ENCODE results near the gene ANO1.
"Not testable (repeated sequence)": the region's sequence is repeated elsewhere in the genome, so short reads cannot be mapped to it uniquely, and the experiment has no call there.

Gene ANO1

GRCh38 chr11:70078095-70078780 lies at the start of gene ANO1:
TSS of gene ANO1 (plus strand) at chr11:70078317. CDS start at chr11:70078607, 290 bp downstream.
- DNase-seq = no peak

- DNase-seq = no peak
These were observed 48.8 kb upstream of the ANO1 start for GRCh38 chr11:70029115-70029860.

GRCh38 chr11:70029861-70030380 lies 48.2 kb upstream of the ANO1 start:
- DNase-seq = no peak

GRCh38 chr11:70030412-70030811 lies 47.7 kb upstream of the ANO1 start:
- DNase-seq = no peak

- DNase-seq = no peak
These were observed 46.3 kb upstream of the ANO1 start for GRCh38 chr11:70031631-70032469.

GRCh38 chr11:70032470-70032795 lies 45.7 kb upstream of the ANO1 start:
- DNase-seq = no peak

GRCh38 chr11:70032943-70033710 lies 45.0 kb upstream of the ANO1 start:
- no peak for DNase-seq

GRCh38 chr11:70033711-70034070 lies 44.4 kb upstream of the ANO1 start:
- DNase-seq = no peak

- DNase-seq = no peak
These were observed 43.3 kb upstream of the ANO1 start for GRCh38 chr11:70034740-70035365.

GRCh38 chr11:70035665-70036064 lies 42.5 kb upstream of the ANO1 start:
- not testable (repeated sequence) for DNase-seq

GRCh38 chr11:70036971-70037882 lies 40.9 kb upstream of the ANO1 start:
- DNase-seq = no peak

- DNase-seq = no peak
These were observed 39.9 kb upstream of the ANO1 start for GRCh38 chr11:70038034-70038834.

- DNase-seq = no peak
These were observed 37.7 kb upstream of the ANO1 start for GRCh38 chr11:70040452-70040851.

- DNase-seq = no peak
These were observed 37.1 kb upstream of the ANO1 start for GRCh38 chr11:70040869-70041501.

- DNase-seq = no peak
These were observed 34.6 kb upstream of the ANO1 start for GRCh38 chr11:70043482-70043881.

GRCh38 chr11:70046089-70046488 lies 32.0 kb upstream of the ANO1 start:
- DNase-seq = no peak

- no peak for DNase-seq
These were observed 29.7 kb upstream of the ANO1 start for GRCh38 chr11:70048279-70049024.

GRCh38 chr11:70049045-70049444 lies 29.1 kb upstream of the ANO1 start:
- DNase-seq = no peak

GRCh38 chr11:70050243-70050642 lies 27.9 kb upstream of the ANO1 start:
- no peak for DNase-seq
